ENCODE measurements around the gene PGBD5.

PGBD5 gene

GRCh38 chr1:230277201-230278025 lies 148.7 kb downstream of the PGBD5 start:
- peak; percentile 62 for DNase-seq

- DNase-seq, result no peak
Observed at GRCh38 chr1:230276401-230276800, 149.7 kb downstream of the PGBD5 start.

GRCh38 chr1:230274254-230274653 lies 151.9 kb downstream of the PGBD5 start:
- no peak for DNase-seq

DNA sequence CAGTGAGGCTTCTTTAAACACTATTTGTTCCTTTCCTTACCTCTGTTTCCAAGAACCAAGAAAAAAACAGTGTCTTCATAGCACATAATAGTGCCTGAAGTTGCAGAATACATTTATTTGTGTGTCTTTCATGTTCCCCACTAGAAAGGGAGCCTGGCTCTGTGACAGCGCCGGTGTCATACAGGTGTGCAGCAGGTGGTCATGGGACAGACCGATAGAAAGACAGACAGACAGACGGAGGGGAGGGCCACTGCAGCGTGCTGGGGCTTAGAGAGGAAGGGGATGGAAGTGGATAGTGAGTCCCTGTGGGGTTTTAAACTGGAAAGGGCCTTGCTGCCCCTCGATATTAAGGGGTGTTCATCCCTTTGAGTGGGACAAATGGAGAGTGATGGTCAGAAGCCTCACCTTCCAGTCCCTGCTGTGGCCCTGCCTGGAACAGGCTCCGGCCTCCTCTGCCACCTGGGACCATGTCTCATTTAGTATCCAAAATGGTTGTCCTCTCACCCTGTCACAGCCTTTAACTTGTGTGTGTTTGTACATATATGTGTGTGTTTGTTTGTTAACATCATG lies 152.9 kb downstream of the PGBD5 start:
- DNase-seq, result no peak

GRCh38 chr1:230272557-230272956 lies 153.6 kb downstream of the PGBD5 start:
- no peak for DNase-seq

- no peak for DNase-seq
Observed at GRCh38 chr1:230271300-230272035, 154.7 kb downstream of the PGBD5 start.

DNA sequence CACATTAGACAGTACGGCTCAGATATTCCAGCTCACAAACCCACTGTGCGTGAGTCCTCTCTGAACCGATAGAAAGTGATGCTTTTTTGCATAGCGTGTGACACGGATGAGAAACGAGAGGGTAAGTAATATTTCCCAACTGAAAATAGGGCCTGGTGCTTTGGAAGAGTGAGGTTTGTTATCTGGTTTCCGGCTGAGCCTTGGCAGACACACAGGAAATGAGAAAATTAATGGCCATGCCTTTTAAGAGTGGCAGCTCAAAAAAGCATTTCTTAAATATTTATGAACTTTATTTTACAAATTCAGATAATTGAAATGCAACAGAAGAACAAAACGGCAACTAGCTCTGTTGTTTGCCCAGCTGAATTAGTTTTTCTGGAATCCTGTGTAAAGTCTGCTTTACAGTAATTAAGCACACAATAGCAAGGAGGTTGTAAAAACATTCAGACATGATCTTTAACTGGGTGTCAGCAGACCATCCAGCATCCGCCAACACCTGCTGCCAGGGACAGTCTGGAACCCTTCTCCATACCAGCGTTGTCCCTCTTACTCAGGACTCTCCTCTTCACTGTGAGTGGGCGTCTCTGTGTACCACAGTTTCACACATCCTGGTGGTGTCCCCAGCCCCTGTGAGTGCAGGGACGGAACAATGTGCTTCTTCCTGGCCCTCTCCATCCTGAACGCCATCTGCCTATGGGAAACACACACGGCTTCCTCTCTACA lies 155.4 kb downstream of the PGBD5 start:
- DNase-seq, result peak; percentile 76

DNA sequence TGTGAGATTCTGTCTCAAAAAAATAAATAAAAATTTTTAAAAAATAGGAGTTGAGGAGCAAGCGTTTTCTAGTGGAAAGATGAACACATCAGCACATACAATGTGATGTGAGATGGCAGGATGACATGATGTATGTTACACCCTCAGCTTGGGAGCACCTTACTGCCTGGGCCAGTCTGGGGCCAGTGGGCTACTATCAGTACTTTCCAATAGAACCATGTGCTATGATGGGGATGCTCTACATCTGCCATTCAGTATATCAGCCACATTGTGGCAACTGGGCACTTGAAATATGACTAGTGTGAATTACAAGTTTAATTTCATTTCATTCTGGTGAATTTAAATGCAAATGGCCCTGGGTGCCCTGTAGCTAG lies 156.0 kb downstream of the PGBD5 start:
- DNase-seq, result no peak

- no peak for DNase-seq
Observed at GRCh38 chr1:230268371-230269170, 157.6 kb downstream of the PGBD5 start.

DNA sequence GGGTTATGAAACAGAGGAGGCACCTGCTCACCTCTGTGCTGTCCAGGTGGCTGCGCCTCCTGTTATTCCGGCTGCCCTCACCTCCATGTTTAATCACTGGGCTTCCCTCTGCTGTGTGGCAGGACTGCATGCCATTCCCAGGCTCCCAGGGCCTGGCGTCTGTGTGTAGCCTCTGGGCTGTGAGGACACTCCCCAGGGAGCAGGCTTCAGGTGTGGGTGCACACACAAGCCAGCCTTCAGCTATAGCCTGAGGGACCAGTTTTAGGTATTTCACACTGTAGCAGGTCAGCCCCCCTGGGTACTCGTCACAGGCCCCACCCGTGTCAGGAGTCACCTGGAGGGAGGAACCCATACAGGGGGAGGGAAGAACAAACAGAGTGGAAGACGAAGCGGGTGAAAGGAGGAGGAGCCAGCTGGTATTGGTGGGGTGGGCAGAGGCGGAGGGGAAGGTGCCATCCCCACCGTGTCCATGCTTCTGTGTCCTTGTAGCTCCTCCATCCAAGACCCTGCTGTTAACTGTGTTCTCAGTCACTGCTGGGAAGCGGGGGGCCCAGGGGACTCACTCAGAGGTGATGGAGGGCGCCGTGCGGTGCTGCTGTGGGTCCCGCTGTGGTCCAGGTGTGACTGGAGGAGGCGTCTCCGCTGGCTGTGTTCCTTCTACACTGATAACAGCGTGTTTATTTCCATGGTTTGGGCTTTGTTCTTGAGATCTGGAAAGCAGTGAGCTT lies 158.6 kb downstream of the PGBD5 start:
- no peak for DNase-seq

GRCh38 chr1:230266456-230266855 lies 159.7 kb downstream of the PGBD5 start:
- DNase-seq, result no peak

GRCh38 chr1:230265200-230266115 lies 160.7 kb downstream of the PGBD5 start:
- no peak for DNase-seq
